ENCODE results near the gene COX4I2.

COX4I2 gene

GRCh38 chr20:31602779-31603441, 34.8 kb upstream of the COX4I2 start:
- peak; percentile 70 for DNase-seq
- TF ChIP-seq CTCF (IDR thresholded peaks at IDR 0.05; ENCODE audit: low read depth, low read length, missing control alignments) = peak; percentile 23
- Histone ChIP-seq H3K27me3 (replicated peaks) (no peaks in the 10 kb centered on the region), H3K4me3 (ENCODE audit: low read depth, low read length) (no peak overlapping the region), H3K36me3 (replicated peaks) (no peaks in the 10 kb centered on the region), H3K27ac (peak overlapping the region; percentile 90)
- in situ Hi-C loops (cut with HindIII; ENCODE audit: low pct_ligation_motif_present, low sequenced_read_pairs) = no loop called here

GRCh38 chr20:31603822-31604566, 33.7 kb upstream of the COX4I2 start:
- no peaks in the 10 kb centered on the region for H3K27me3 ChIP-seq (replicated peaks)
- peak; percentile 98 for DNase-seq
- peak overlapping the region; percentile 94 for H3K4me3 ChIP-seq (ENCODE audit: low read depth, low read length)
- in situ Hi-C loops (cut with HindIII; ENCODE audit: low pct_ligation_motif_present, low sequenced_read_pairs) = no loop called here
- H3K27ac ChIP-seq = peak overlapping the region; percentile 90
- no peak for TF ChIP-seq CTCF (IDR thresholded peaks at IDR 0.05; ENCODE audit: low read depth, low read length, missing control alignments)
- no peaks in the 10 kb centered on the region for H3K36me3 ChIP-seq (replicated peaks)

- no peak for DNase-seq
- in situ Hi-C loops (cut with HindIII; ENCODE audit: low pct_ligation_motif_present, low sequenced_read_pairs) = no loop called here
- Histone ChIP-seq H3K27ac (peak overlapping the region; percentile 90), H3K4me3 (ENCODE audit: low read depth, low read length) (peak overlapping the region; percentile 94), H3K36me3 (replicated peaks) (no peaks in the 10 kb centered on the region), H3K27me3 (replicated peaks) (no peaks in the 10 kb centered on the region)
- TF ChIP-seq CTCF (IDR thresholded peaks at IDR 0.05; ENCODE audit: low read depth, low read length, missing control alignments) = no peak
Measured at GRCh38 chr20:31604567-31605030, 33.1 kb upstream of the COX4I2 start.

GRCh38 chr20:31605031-31605901, 32.4 kb upstream of the COX4I2 start, which contains the start of gene ID1:
Gene ID1, plus strand, starts transcription at chr20:31605289. Its CDS starts 99 bp downstream, at chr20:31605388.
- TF ChIP-seq CTCF (IDR thresholded peaks at IDR 0.05; ENCODE audit: low read depth, low read length, missing control alignments) = no peak
- in situ Hi-C loops (cut with HindIII; ENCODE audit: low pct_ligation_motif_present, low sequenced_read_pairs) = no loop called here
- DNase-seq = peak; percentile 94
- no peaks in the 10 kb centered on the region for H3K27me3 ChIP-seq (replicated peaks)
- H3K4me3 ChIP-seq (ENCODE audit: low read depth, low read length) = peak within 1 kb of the TSS; percentile 94
- H3K36me3 ChIP-seq (replicated peaks) = no peaks in the 10 kb centered on the region
- H3K27ac ChIP-seq = peak within 1 kb of the TSS; percentile 90

GRCh38 chr20:31605902-31606803, 31.6 kb upstream of the COX4I2 start:
- in situ Hi-C loops (cut with HindIII; ENCODE audit: low pct_ligation_motif_present, low sequenced_read_pairs) = no loop called here
- Histone ChIP-seq H3K36me3 (replicated peaks) (no peaks in the 10 kb centered on the region), H3K27ac (peak overlapping the region; percentile 90), H3K4me3 (ENCODE audit: low read depth, low read length) (peak overlapping the region; percentile 94), H3K27me3 (replicated peaks) (no peaks in the 10 kb centered on the region)
- TF ChIP-seq CTCF (IDR thresholded peaks at IDR 0.05; ENCODE audit: low read depth, low read length, missing control alignments) = no peak
- DNase-seq = no peak
